Erythroblast (primary cell): ENCODE results near the gene PSMF1.

ENCODE experiments used
- DNase-seq, 2 experiments: peaks; one replicate each; lab custom pipeline; 2025; lab: John Stamatoyannopoulos, UW
- GATA1 ChIP-seq: IDR thresholded peaks from 2 replicates; pipeline ENCODE4 v1.6.1; 2011; ENCODE audit warnings: low read depth, mild to moderate bottlenecking, control low read depth, low read length, moderate library complexity
- POLR2A ChIP-seq: IDR thresholded peaks from 2 replicates; pipeline ENCODE4 v1.6.1; 2011; ENCODE audit warnings: mild to moderate bottlenecking, low read length

PSMF1 gene

GRCh38 chr20:1163653-1164052 is 45.3 kb downstream of the PSMF1 start:
- TF ChIP-seq POLR2A (no peak), GATA1 (no peak)
- DNase-seq, result no peak

DNA sequence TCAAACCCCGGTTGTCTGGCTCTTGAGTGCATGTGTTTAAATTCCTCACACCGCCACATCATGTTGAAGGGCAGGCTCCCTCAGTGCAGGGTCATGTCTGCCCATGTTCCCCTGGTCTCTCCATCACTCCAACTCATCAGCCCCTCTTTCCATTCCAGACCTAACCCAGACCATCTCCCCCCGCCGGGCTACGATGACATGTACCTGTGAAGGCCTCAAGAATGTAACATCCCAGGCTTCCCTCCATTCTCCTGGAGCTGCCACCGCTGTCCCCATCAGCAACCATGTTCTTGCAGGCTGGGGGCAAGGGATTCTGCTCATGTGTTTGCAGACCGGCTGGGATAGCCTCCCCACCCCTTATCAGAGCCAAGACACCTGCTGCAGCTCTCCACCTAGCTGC is 46.5 kb downstream of the PSMF1 start:
- TF ChIP-seq GATA1, result no peak
- no peak for TF ChIP-seq POLR2A
- peak; percentile 14 to 17 for DNase-seq

- DNase-seq, result no peak
- TF ChIP-seq POLR2A (no peak), GATA1 (no peak)
Measured at GRCh38 chr20:1165521-1165920, 47.1 kb downstream of the PSMF1 start.

DNA sequence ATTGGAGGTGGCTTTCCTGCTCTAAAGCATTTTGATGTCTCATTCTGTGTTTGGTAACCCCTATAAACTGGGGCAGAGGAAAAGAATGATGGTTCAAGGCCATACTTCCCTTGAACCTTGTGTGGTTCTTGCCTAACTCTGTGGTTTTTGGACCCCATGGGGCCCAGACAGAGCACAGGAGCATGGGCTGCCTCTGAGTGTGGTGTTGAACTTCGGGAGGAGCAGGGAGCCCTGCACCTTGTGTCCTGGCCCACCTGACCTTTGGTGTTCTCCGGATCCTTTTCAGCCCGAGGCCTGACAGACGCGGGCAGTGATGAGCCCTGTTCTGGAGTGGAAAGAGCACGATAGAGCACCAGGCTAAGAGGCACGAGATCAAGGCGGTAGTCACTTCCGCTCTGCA is 47.5 kb downstream of the PSMF1 start:
- TF ChIP-seq GATA1, result no peak
- no peak for TF ChIP-seq POLR2A
- no peak for DNase-seq

- DNase-seq, result no peak
- TF ChIP-seq POLR2A, result no peak
- no peak for TF ChIP-seq GATA1
Measured at GRCh38 chr20:1166948-1167720, 48.7 kb downstream of the PSMF1 start.

- TF ChIP-seq GATA1 (no peak), POLR2A (no peak)
- no peak for DNase-seq
Measured at GRCh38 chr20:1169224-1169623, 50.8 kb downstream of the PSMF1 start.

GRCh38 chr20:1171461-1172093 is 53.2 kb downstream of the PSMF1 start:
- no peak for TF ChIP-seq GATA1
- no peak for TF ChIP-seq POLR2A

GRCh38 chr20:1173698-1174097 is 55.3 kb downstream of the PSMF1 start:
- DNase-seq, result no peak
- TF ChIP-seq POLR2A (no peak), GATA1 (no peak)

More at GRCh38 chr20:1171461-1172093, 53.2 kb downstream of the PSMF1 start:
- DNase-seq, result peak; percentile 72 to 81

DNA sequence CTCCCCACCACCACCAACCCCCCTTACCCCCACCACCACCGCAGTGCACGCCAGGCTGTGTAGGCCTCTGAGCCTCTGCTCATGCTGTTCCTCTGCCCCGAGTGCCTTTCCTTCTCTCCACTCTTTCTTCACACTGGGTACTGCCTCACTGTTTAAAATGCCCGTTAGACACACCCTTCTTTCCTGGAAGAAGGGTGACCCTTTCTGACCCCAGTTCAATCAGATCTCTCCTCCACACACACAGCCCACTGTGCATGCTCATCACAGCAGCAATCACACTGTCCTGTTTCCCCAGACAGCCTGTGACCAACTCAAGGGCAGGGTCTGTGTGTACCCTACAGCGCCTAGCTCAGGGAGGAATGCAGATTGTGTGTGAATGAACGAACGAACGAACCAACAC is 56.4 kb downstream of the PSMF1 start:
- peak; percentile 62 to 70 for DNase-seq
- no peak for TF ChIP-seq POLR2A

GRCh38 chr20:1177680-1178079 is 59.3 kb downstream of the PSMF1 start:
- TF ChIP-seq GATA1 (no peak), POLR2A (no peak)
- peak; percentile 45 for DNase-seq

GRCh38 chr20:1178103-1178502 is 59.7 kb downstream of the PSMF1 start:
- DNase-seq, result no peak
- TF ChIP-seq GATA1, result no peak
- TF ChIP-seq POLR2A, result no peak

GRCh38 chr20:1178623-1179022 is 60.2 kb downstream of the PSMF1 start:
- DNase-seq, result no peak
- TF ChIP-seq POLR2A (no peak), GATA1 (no peak)

DNA sequence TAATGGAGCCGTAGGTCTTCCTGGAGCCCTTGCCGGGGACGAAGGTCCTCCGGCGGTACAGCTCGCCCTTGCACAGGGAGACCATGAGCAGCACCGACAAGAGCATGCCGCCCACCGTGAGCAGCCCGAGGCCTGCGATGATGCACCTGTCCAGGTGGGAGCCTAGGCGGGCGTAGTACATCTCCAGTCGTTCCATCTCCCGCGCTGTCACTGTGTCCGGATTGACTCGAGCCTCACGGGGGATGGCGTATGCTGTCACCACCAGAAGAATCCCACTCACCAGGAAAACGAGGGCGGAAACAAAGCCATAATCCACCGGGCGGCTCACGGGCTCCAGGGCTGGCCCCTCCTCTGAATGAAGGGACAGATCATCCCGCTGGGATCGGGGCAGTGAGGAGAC is 62.5 kb downstream of the PSMF1 start:
- DNase-seq, result no peak
- no peak for TF ChIP-seq POLR2A
- no peak for TF ChIP-seq GATA1

DNA sequence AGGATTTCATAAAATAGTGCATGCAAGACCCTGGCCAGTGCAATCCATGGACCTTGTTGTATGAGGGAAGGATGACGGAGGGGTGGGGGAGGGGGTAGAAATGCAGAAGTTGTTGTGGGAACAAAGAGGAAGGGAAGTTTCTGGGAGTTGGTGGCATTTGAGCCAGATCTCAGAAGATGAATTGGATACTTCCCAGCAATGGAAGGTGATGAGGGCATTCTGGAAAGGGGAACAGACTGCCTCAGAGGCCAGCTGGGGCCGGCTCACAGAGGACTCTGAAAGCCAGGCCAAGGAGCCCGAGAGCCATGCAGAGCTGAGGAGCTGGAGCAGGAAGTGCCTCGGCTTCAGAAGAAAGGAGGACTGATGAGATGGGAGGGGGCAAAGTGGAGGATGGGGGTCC is 63.7 kb downstream of the PSMF1 start:
- DNase-seq, result no peak
- no peak for TF ChIP-seq POLR2A
- no peak for TF ChIP-seq GATA1
